Germinal center (tissue), 1 donor: ENCODE data around the gene CEP63.

Source experiments
- DNase-seq: peaks from one replicate; pipeline ENCODE4 v3.0.0; 2012; ENCODE audit warnings: mixed read lengths, low spot score

CEP63 gene

GRCh38 chr3:134485718-134486576 lies at the start of gene CEP63, which contains the start of gene ANAPC13:
CEP63 (plus strand) TSS chr3:134486057; CDS start chr3:134495321, 9,264 bp downstream.
ANAPC13 (minus strand) TSS chr3:134485985; CDS start chr3:134482904, 3,081 bp downstream.
- DNase-seq = peak; percentile 90

GRCh38 chr3:134437211-134437752 lies 48.6 kb upstream of the CEP63 start:
- DNase-seq = no peak

- DNase-seq = no peak
Measured at GRCh38 chr3:134441321-134441720, 44.5 kb upstream of the CEP63 start.

GRCh38 chr3:134441821-134442220 lies 44.0 kb upstream of the CEP63 start:
- DNase-seq = no peak

- no peak for DNase-seq
Measured at GRCh38 chr3:134445095-134445494, 40.8 kb upstream of the CEP63 start.

- no peak for DNase-seq
Measured at GRCh38 chr3:134445636-134446035, 40.2 kb upstream of the CEP63 start.

- no peak for DNase-seq
Measured at GRCh38 chr3:134446800-134447199, 39.1 kb upstream of the CEP63 start.

GRCh38 chr3:134447351-134447750 lies 38.5 kb upstream of the CEP63 start:
- no peak for DNase-seq

GRCh38 chr3:134448664-134449063 lies 37.2 kb upstream of the CEP63 start:
- no peak for DNase-seq

GRCh38 chr3:134449277-134449676 lies 36.6 kb upstream of the CEP63 start:
- no peak for DNase-seq

GRCh38 chr3:134449951-134450350 lies 35.9 kb upstream of the CEP63 start:
- no peak for DNase-seq

GRCh38 chr3:134453631-134454030 lies 32.2 kb upstream of the CEP63 start:
- no peak for DNase-seq

- DNase-seq = no peak
Measured at GRCh38 chr3:134457376-134458074, 28.3 kb upstream of the CEP63 start.

- DNase-seq = no peak
Measured at GRCh38 chr3:134458406-134458945, 27.4 kb upstream of the CEP63 start.

GRCh38 chr3:134459562-134459961 lies 26.3 kb upstream of the CEP63 start:
- DNase-seq = no peak

- no peak for DNase-seq
Measured at GRCh38 chr3:134460965-134461364, 24.9 kb upstream of the CEP63 start.

GRCh38 chr3:134462331-134462941 lies 23.4 kb upstream of the CEP63 start:
- no peak for DNase-seq

GRCh38 chr3:134463676-134464063 lies 22.2 kb upstream of the CEP63 start:
- DNase-seq = no peak

- DNase-seq = no peak
Measured at GRCh38 chr3:134464064-134464688, 21.7 kb upstream of the CEP63 start.

GRCh38 chr3:134464689-134465365 lies 21.0 kb upstream of the CEP63 start:
- DNase-seq = no peak

- DNase-seq = no peak
Measured at GRCh38 chr3:134466331-134466730, 19.5 kb upstream of the CEP63 start.
